Endothelial cell of umbilical vein (primary cell): ENCODE measurements around the gene PPM1M. TPM values are rescaled to one million over a fixed set of nuclear protein-coding genes. Genes with fewer than 3 reads are reported as not detected.

Experiments used
- BruUV-seq: library from RNA; stranded (reverse); fragments of 400-500 nt; replicated peaks from 2 replicates; lab custom pipeline; 2021; lab: Mats Ljungman, UMichigan
- CTCF ChIA-PET: fragments of 300-600, 350-600 bp; sonication (Branson Sonifier 250); formaldehyde crosslinking; loops from one replicate; lab custom pipeline; 2021; ENCODE audit warnings: antibody characterized with exemption, inconsistent platforms; lab: Charles Lee
- POLR2A ChIA-PET: fragments of 300-600, 350-600 bp; sonication (Branson Sonifier 250); formaldehyde crosslinking; loops from one replicate; lab custom pipeline; 2021; ENCODE audit warnings: antibody characterized with exemption, inconsistent platforms; lab: Charles Lee
- DNase-seq: peaks from one replicate; pipeline ENCODE4 v3.0.0-alpha.2; 2011; ENCODE audit warnings: low read depth, low spot score
- FAIRE-seq: peaks from 2 replicates; lab custom pipeline; 2011; peaks lifted over from hg19 to GRCh38; lab: Jason Lieb, UNC
- H2AFZ ChIP-seq: 2 replicates; pipeline ENCODE4 v1.6.0; 2012; ENCODE audit warnings: low read depth, low read length, control low read depth, inconsistent platforms
- H3K27ac ChIP-seq: 2 replicates; pipeline ENCODE4 v1.5.1; 2011; ENCODE audit warnings: low read depth, mild to moderate bottlenecking, control low read depth, low read length, moderate library complexity; ENCODE audit not compliant: insufficient read depth
- H3K27me3 ChIP-seq, 2 experiments: 2 replicates each; pipeline versions ENCODE4 v1.6.0 to v1.6.1; 2011; ENCODE audit warnings: low read length in 2 of 2, mixed read lengths in 1 of 2; ENCODE audit not compliant: control insufficient read depth in 2 of 2, insufficient read depth in 2 of 2
- H3K36me3 ChIP-seq, 2 experiments: 2 replicates in 1 of 2; 3 replicates in 1 of 2; pipeline ENCODE4 v1.5.1; 2011; ENCODE audit warnings: low read length in 2 of 2, mild to moderate bottlenecking in 1 of 2, moderate library complexity in 1 of 2; ENCODE audit not compliant: control insufficient read depth in 2 of 2, insufficient read depth in 2 of 2; ENCODE audit errors: extremely low read depth in 1 of 2
- H3K4me1 ChIP-seq: 3 replicates; pipeline ENCODE4 v1.5.1; 2011; ENCODE audit warnings: mild to moderate bottlenecking, low read length; ENCODE audit not compliant: control insufficient read depth, insufficient read depth; ENCODE audit errors: extremely low read depth
- H3K4me2 ChIP-seq: 2 replicates; pipeline ENCODE4 v1.6.1; 2011; ENCODE audit warnings: low read length, control low read depth, mixed read lengths; ENCODE audit not compliant: insufficient read depth
- H3K4me3 ChIP-seq, 3 experiments: fragments of 200-600 bp in 1 of 3; sonication (generic), shearing (Covaris generic) in 1 of 3; replicated peaks in 1 of 3; 2 replicates each; pipeline ENCODE4 v1.5.1; 2011 to 2016; ENCODE audit warnings: control low read depth in 3 of 3, low read length in 3 of 3, mild to moderate bottlenecking in 2 of 3, inconsistent platforms in 1 of 3, low read depth in 1 of 3, moderate library complexity in 1 of 3; ENCODE audit not compliant: insufficient read depth in 1 of 3
- H3K79me2 ChIP-seq: 2 replicates; pipeline ENCODE4 v1.6.0; 2012; ENCODE audit warnings: low read length, inconsistent platforms; ENCODE audit not compliant: control insufficient read depth, insufficient read depth
- H3K9ac ChIP-seq: replicated peaks from 2 replicates; pipeline ENCODE3; 2011; ENCODE audit warnings: low read length, control low read depth; ENCODE audit not compliant: insufficient read depth; ENCODE audit errors: extremely low read depth
- H3K9me1 ChIP-seq: replicated peaks from 3 replicates; pipeline ENCODE4 v1.6.0; 2011; ENCODE audit warnings: mild to moderate bottlenecking, low read length; ENCODE audit not compliant: control insufficient read depth, insufficient read depth; ENCODE audit errors: extremely low read depth
- H3K9me3 ChIP-seq: replicated peaks from 2 replicates; pipeline ENCODE4 v1.5.1; 2012; ENCODE audit warnings: low read length, inconsistent platforms; ENCODE audit not compliant: control insufficient read depth, insufficient read depth
- H4K20me1 ChIP-seq: replicated peaks from 2 replicates; pipeline ENCODE3; 2011; ENCODE audit warnings: mild to moderate bottlenecking, low read length; ENCODE audit not compliant: control insufficient read depth, insufficient read depth; ENCODE audit errors: extremely low read depth
- CTCF ChIP-seq, 2 donors: IDR thresholded peaks; 1 replicate in 1 of 2; 2 replicates in 1 of 2; pipeline ENCODE4 v1.5.1; 2011; ENCODE audit warnings: low read length in 2 of 2, mild to moderate bottlenecking in 2 of 2, moderate library complexity in 2 of 2, control low read depth in 1 of 2, inconsistent platforms in 1 of 2, low read depth in 1 of 2; ENCODE audit not compliant: insufficient read depth in 1 of 2; ENCODE audit errors: extremely low read depth in 1 of 2
- EZH2 ChIP-seq: IDR thresholded peaks from 2 replicates; pipeline ENCODE4 v1.6.1; 2012; ENCODE audit warnings: borderline replicate concordance, low read depth, mild to moderate bottlenecking, moderate library complexity, low read length, inconsistent platforms; ENCODE audit not compliant: severe bottlenecking
- FOS ChIP-seq: IDR thresholded peaks from 2 replicates; pipeline ENCODE4 v1.6.1; 2011; ENCODE audit warnings: mild to moderate bottlenecking, low read length, moderate library complexity, borderline replicate concordance; ENCODE audit not compliant: insufficient read depth
- GATA2 ChIP-seq: IDR thresholded peaks from 2 replicates; pipeline ENCODE4 v1.7.0; 2011; ENCODE audit warnings: low read depth, mild to moderate bottlenecking, moderate library complexity, mixed read lengths, low read length; ENCODE audit not compliant: insufficient read length, insufficient read depth
- JUN ChIP-seq: IDR thresholded peaks from 2 replicates; pipeline ENCODE4 v1.6.1; 2011; ENCODE audit warnings: borderline replicate concordance, low read depth; ENCODE audit not compliant: insufficient read length, insufficient read depth
- MYC ChIP-seq: IDR thresholded peaks from one replicate; pipeline ENCODE4 v1.6.1; 2011; ENCODE audit warnings: mild to moderate bottlenecking, low read depth, low read length
- POLR2A ChIP-seq: IDR thresholded peaks from 2 replicates; pipeline ENCODE4 v1.6.1; 2012; ENCODE audit warnings: low read depth, mild to moderate bottlenecking, control low read depth, low read length
- POLR2AphosphoS5 ChIP-seq: IDR thresholded peaks from 2 replicates; pipeline ENCODE4 v1.6.1; 2012; ENCODE audit warnings: low read depth, mild to moderate bottlenecking, control low read depth, low read length, moderate library complexity; ENCODE audit not compliant: insufficient read depth
- dilution Hi-C: fragments of 300-500 bp; cut with MboI; formaldehyde crosslinking; loops from one replicate; pipeline ENCODE4 v1.15.0; 2019; ENCODE audit warnings: low sequenced_read_pairs; ENCODE audit not compliant: extremely low pct_ligation_motif_present
- intact Hi-C: fragments of 100-400 bp; cut with micrococcal nuclease; formaldehyde crosslinking; loops from one replicate; pipeline ENCODE4 v1.10.0; 2022
- polyA plus RNA-seq, 4 experiments: library from polyadenylated mRNA; depleted of rRNA in 3 of 4; stranded (reverse) in 3 of 4; unstranded in 1 of 4; fragments of >200 nt; gene quantifications; 2 replicates each; pipeline versions ENCODE4 v1.2.1 to v1.2.3, GENCODE V29; 2011 to 2012; ENCODE audit warnings: missing spikeins in 1 of 4
- total RNA-seq: library from RNA; stranded (reverse); gene quantifications from 2 replicates; pipeline ENCODE4 v1.2.3, GENCODE V29; 2021
- TF ChIP-seq, protein P1 (sequence below): IDR thresholded peaks from 2 replicates; pipeline ENCODE4 v1.6.1; 2011; ENCODE audit not compliant: insufficient read depth, insufficient read length

PPM1M gene
- total and polyA plus RNA-seq, 2 donors (not counting 3 experiments of a cell fraction or from before 2014, with no cell fraction given) = 13.7 to 19.4 TPM

DNA sequence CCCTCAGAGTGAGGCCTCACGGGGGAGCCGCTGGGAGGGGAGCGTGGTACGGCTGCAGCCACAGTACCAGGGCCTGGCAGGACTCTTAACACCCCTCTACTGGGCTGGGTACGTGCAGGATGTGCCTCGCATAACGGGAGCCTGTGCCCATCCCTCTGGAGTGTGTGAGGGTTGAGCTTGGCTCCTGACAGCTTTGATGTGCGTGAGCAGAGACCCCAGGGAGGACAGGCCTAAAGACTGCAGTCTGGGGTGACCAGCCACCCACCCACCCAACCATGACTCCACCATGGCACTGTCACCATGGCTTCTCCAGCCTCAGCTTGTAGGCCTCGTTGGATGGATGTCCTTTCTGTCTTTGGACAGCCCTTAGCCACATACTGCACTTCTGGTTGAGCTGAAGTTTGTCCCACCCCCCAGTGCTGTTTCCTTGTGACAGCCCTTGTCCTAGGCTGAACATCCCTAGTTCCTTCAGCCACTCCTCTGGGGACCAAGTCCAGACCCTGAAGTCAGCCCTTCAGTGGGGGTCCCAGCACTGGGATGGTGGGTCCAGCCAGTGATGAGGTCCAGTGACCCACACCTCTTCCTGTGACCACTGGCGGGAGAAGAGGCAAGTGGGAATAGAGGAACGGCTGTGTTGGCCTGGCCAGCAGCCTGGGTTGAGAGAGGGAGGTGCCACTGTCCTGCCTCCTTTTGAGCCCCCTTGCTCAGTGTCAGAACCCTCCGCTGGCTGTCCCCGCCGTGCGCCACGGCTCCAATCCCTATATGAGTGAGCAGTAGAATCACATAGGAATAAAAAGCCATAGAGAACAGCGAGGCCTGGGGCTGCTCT is 48.1 kb downstream of the PPM1M start:
- Histone ChIP-seq H3K27me3 (no peaks in the 10 kb centered on the region), H3K9me3 (no peaks in the 10 kb centered on the region), H3K4me3 (no peak overlapping the region), H4K20me1 (no peaks in the 10 kb centered on the region), H2AFZ (no peak overlapping the region), H3K9ac (no peak overlapping the region), H3K4me1 (no peaks in the 10 kb centered on the region), H3K4me2 (no peak overlapping the region), H3K79me2 (peaks cover 5% of the 10 kb centered on the region), H3K36me3 (peaks cover 0 to 25% of the 10 kb centered on the region in 2 experiments), H3K27ac (no peak overlapping the region), H3K9me1 (no peaks in the 10 kb centered on the region)
- CTCF ChIA-PET = interaction anchor here (1.0 to 8.2 kb wide), 2 partner anchors 43 to 45 kb away, joined by 3 to 107 read pairs; no protein-coding TSS in a partner anchor
- POLR2A ChIA-PET = no interaction called here
- TF ChIP-seq POLR2AphosphoS5 = no peak
- TF ChIP-seq EZH2 = no peak
- TF ChIP-seq JUN = no peak
- no peak for TF ChIP-seq GATA2
- TF ChIP-seq POLR2A = no peak
- TF ChIP-seq, protein P1, sequence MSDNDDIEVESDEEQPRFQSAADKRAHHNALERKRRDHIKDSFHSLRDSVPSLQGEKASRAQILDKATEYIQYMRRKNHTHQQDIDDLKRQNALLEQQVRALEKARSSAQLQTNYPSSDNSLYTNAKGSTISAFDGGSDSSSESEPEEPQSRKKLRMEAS = no peak
- TF ChIP-seq FOS = no peak
- no peak for TF ChIP-seq MYC
- no peak for TF ChIP-seq CTCF (IDR thresholded peaks at IDR 0.05; ENCODE audit: extremely low read depth in 1 of 2, insufficient read depth in 1 of 2, low read depth in 1 of 2, low read length in 2 of 2)
- FAIRE-seq (no peak), DNase-seq (no peak)
- no TSS peak for BruUV-seq
- intact Hi-C loops (no loop called here), dilution Hi-C loops (no loop called here)
